Memory B cell (primary cell): ENCODE results near the gene MAB21L2.
"Not testable (repeated sequence)": the region's sequence is repeated elsewhere in the genome, so short reads cannot be mapped to it uniquely, and the experiment has no call there.

Experiments used
- ATAC-seq: fragments of 150-1000 bp; cut with Tn5 transposase; 2 replicates; pipeline ENCODE4 v1.10.0; 2021; ENCODE audit warnings: low read depth, mild to moderate bottlenecking, moderate library complexity
- DNase-seq, 2 donors: peaks; one replicate each; pipeline ENCODE4 v3.0.0; 2022; ENCODE audit warnings: low spot score in 2 of 2
- H3K27ac Mint-ChIP-seq: one replicate; pipeline ENCODE4 v1.8.0; 2022; ENCODE audit warnings: mild to moderate bottlenecking, moderate library complexity, mixed read lengths
- H3K27me3 Mint-ChIP-seq: one replicate; pipeline ENCODE4 v1.8.0; 2022; ENCODE audit warnings: mixed read lengths
- H3K36me3 Mint-ChIP-seq: one replicate; pipeline ENCODE4 v1.8.0; 2022; ENCODE audit warnings: mild to moderate bottlenecking, mixed read lengths
- H3K4me1 Mint-ChIP-seq: one replicate; pipeline ENCODE4 v1.8.0; 2022; ENCODE audit warnings: mixed read lengths
- H3K4me3 Mint-ChIP-seq: one replicate; pipeline ENCODE4 v1.8.0; 2022; ENCODE audit warnings: mild to moderate bottlenecking, moderate library complexity, mixed read lengths
- H3K9me3 Mint-ChIP-seq: one replicate; pipeline ENCODE4 v1.8.0; 2022; ENCODE audit warnings: mixed read lengths

MAB21L2 gene

DNA sequence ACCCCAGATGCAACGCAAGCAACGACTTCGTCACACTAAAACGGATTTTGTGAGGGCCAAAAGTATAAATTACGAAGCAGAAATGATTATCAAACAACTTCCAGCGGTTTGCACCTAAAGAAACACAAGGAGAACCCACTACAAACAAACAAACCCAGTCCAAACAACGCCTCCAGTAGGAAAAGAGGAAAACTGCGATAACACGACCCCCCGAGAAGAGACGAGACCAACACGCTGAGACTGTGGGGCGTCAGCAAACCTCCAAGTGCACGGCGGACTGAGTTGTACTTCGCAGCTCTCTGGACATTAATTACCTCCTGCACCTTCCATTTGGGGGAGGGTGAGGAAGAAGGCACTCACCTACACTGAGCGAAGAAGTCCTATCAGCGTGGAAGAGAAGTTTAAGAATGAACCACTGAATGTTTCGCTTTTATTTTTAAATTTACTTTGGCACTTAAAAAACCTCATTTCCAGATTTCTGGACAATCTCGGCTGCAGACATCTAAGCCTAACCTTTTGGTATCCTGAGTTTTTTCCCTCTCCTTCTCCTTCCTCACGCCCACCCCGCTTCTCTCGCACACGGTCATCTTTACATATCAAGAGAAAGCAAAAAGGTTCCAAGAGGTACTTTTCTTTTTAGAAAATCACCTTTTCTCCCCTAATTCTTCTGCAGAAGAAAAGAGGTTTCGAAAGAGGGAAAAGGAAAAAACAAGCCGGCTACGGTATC is at the start of gene MAB21L2:
Gene MAB21L2, plus strand, starts transcription at position 6 of the 727 bp plus-strand sequence. CDS start 879 bp downstream, outside the sequence.
- Mint-ChIP-seq H3K27me3 (no peaks in the 10 kb centered on the region), H3K4me3 (no peak within 1 kb of the TSS), H3K4me1 (no peaks in the 10 kb centered on the region), H3K36me3 (peaks cover 40% of the 10 kb centered on the region), H3K27ac (no peak within 1 kb of the TSS), H3K9me3 (peaks cover 2% of the 10 kb centered on the region)
- DNase-seq (no peak), ATAC-seq (no peak)

DNA sequence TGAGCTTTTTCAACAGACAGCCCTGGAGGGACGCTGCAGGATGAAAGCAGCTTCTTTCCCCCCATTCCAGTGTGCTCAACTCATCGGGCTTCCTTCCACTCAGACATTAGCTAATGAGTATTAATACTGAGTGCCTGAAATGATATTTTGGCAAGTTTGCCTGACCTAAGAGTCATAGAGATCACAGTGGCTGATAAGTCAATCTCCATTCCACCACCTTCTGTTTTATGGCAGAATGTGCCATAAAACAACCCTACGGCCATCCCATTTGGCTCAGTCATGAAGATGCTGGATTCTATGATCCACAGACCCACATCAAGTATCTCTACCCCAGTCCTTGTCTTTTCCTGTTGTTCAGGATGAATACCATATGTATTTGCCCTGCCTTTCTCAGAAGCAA is 48.3 kb upstream of the MAB21L2 start:
- Mint-ChIP-seq H3K27me3 (no peaks in the 10 kb centered on the region), H3K4me3 (no peak overlapping the region), H3K9me3 (peaks cover 2% of the 10 kb centered on the region), H3K36me3 (peaks cover 14% of the 10 kb centered on the region), H3K27ac (no peak overlapping the region), H3K4me1 (peaks cover 3% of the 10 kb centered on the region)
- DNase-seq (no peak), ATAC-seq (no peak)

DNA sequence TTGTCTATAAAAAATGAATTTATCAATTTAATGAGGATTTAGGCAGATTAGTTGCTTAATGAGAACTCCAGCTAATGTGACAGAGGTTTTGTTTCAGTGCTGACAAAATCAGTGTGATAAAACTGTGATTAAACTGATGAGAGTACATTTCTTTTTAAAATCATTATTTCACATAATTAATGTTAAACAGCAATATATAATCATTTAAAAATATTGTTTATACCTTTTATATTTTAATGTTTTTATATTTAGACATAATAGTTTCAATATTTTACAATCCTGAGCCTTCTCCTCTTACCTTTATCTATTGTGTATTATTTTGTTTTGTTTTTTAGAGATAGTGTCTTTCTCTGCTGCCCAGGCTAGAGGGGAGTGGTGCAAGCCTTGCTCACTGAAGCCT is 47.1 kb upstream of the MAB21L2 start:
- H3K36me3 Mint-ChIP-seq = peaks cover 13% of the 10 kb centered on the region
- no peak overlapping the region for H3K27ac Mint-ChIP-seq
- H3K4me1 Mint-ChIP-seq = peaks cover 3% of the 10 kb centered on the region
- no peaks in the 10 kb centered on the region for H3K27me3 Mint-ChIP-seq
- no peak overlapping the region for H3K4me3 Mint-ChIP-seq
- H3K9me3 Mint-ChIP-seq = peaks cover 2% of the 10 kb centered on the region
- DNase-seq (no peak), ATAC-seq (no peak)

DNA sequence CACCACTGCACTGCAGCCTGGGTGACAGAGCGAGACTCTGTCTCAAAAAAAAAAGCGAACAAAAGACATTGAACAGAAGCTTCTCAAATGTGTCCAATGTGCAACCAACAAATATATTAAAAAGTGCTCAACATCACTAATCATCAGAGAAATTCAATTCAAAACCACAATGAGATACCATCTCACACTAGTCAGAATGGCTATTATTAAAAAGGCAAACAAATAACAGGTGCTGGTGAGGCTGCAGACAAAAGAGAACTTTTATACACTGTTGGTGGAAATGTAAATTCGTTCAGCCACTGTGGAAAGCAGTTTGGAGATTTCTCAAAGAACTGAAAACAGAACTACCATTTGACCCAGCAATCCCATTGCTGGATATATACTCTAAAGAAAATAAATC is 44.0 kb upstream of the MAB21L2 start:
- not testable (repeated sequence) for H3K36me3 Mint-ChIP-seq, H3K27me3 Mint-ChIP-seq, DNase-seq, H3K4me1 Mint-ChIP-seq, H3K9me3 Mint-ChIP-seq, H3K4me3 Mint-ChIP-seq, H3K27ac Mint-ChIP-seq, ATAC-seq

DNA sequence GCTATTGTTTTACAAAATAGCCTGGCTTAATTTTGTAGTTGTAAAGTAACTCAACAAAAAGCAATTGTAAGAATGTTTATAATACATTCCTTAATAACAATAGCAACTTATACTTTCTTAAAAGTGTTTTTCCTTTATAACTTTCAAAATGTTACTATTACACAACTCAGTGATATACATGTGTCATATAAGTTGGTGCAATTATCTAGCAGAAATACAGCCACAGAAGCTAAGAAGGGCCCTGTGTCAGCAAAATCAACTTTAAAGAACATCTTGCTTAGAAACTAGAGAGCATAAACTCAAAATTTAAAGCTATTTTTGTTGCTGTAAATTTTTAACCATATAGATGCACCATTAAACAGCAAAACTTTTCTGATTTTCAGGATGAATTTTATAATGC is 41.4 kb upstream of the MAB21L2 start:
- Mint-ChIP-seq H3K36me3 (peaks cover 6% of the 10 kb centered on the region), H3K27ac (no peak overlapping the region), H3K4me1 (peaks cover 3% of the 10 kb centered on the region), H3K9me3 (peaks cover 2% of the 10 kb centered on the region), H3K4me3 (no peak overlapping the region), H3K27me3 (no peaks in the 10 kb centered on the region)
- DNase-seq (no peak), ATAC-seq (no peak)

DNA sequence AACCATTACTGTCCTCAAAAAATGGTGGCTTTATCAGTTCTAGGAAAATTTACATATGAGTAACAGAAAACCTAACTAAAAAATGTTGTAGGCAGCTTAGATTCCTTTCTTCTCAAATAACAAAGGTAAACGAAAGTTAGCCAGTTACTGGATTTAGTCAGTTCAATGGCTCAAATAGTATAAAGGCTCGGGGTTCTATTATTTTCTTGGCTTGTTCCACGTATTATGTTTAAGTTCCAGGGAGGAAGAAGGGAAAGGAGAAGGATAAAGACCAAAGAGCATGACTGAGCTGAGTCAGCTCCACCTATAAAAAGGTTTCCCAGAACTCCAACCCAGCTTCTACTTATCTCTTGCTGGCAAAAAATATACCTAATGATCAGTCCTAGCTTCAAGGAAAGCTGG is 41.0 kb upstream of the MAB21L2 start:
- Mint-ChIP-seq H3K36me3 (peaks cover 6% of the 10 kb centered on the region), H3K27ac (no peak overlapping the region), H3K4me3 (no peak overlapping the region), H3K27me3 (no peaks in the 10 kb centered on the region), H3K4me1 (peaks cover 3% of the 10 kb centered on the region), H3K9me3 (peaks cover 2% of the 10 kb centered on the region)
- DNase-seq = no peak
- no peak for ATAC-seq

DNA sequence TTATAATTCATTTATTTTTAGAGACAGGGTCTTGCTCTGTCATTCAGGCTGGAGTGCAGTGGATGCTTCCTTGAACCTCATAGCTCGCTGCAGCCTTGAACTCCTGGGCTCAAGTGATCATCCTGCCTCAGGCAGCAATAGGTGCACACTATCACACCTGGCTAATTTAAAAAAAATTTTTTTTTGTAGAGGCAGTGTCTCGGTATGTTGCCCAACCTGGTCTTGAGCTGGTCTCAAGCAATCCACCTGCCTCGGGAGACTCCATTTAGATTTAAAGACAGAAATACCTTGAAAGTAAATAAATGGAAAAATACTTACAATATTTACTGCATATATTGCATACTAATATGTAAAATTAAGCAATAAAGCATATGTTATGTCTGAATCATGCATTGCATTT is 40.3 kb upstream of the MAB21L2 start:
- no peak for DNase-seq
- H3K4me3 Mint-ChIP-seq = no peak overlapping the region
- no peak overlapping the region for H3K27ac Mint-ChIP-seq
- H3K9me3 Mint-ChIP-seq = peaks cover 2% of the 10 kb centered on the region
- no peaks in the 10 kb centered on the region for H3K27me3 Mint-ChIP-seq
- peaks cover 3% of the 10 kb centered on the region for H3K4me1 Mint-ChIP-seq
- H3K36me3 Mint-ChIP-seq = peaks cover 6% of the 10 kb centered on the region
- no peak for ATAC-seq

DNA sequence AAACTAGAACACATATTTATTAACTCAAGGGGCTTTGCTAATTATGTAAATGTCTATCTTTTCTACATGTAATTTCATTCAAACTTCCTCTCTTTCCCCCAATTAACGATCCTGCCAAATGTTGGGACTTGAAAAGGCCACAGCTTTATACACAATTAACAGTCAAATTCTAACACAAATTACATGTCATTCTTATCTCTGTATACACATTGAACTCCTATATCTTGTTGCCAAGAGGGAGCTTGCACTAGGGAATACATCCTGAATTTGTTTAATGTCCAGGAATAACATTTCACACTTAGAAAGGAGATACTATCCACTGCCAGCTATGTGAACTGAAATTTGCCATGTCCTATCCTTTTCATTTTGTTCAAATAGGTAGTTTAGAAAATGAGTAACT is 38.9 kb upstream of the MAB21L2 start:
- ATAC-seq (no peak), DNase-seq (no peak)
- peaks cover 8% of the 10 kb centered on the region for H3K36me3 Mint-ChIP-seq
- H3K4me1 Mint-ChIP-seq = peaks cover 3% of the 10 kb centered on the region
- peaks cover 2% of the 10 kb centered on the region for H3K9me3 Mint-ChIP-seq
- H3K4me3 Mint-ChIP-seq = no peak overlapping the region
- H3K27ac Mint-ChIP-seq = no peak overlapping the region
- H3K27me3 Mint-ChIP-seq = no peaks in the 10 kb centered on the region

DNA sequence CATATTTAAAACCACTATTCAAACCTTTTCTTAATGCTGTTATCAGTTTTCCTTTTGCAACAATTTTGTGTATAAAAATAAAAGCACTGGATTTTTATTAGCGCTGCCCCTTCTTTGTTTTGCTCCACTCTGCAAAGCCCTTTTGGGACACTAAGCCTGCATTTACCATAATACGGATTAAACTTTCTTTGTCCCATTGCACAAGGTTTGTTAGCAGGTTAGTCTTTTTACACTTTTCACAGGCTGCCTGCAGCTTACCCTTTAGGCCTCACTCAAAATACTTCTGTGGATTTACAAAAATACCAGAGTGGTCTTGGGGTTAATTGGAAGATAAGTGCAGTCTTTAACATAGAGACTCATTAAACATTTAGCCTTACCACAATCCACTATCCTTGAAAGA is 35.7 kb upstream of the MAB21L2 start:
- H3K27me3 Mint-ChIP-seq = no peaks in the 10 kb centered on the region
- ATAC-seq (no peak), DNase-seq (no peak)
- no peaks in the 10 kb centered on the region for H3K9me3 Mint-ChIP-seq
- H3K36me3 Mint-ChIP-seq = peaks cover 4% of the 10 kb centered on the region
- no peak overlapping the region for H3K4me3 Mint-ChIP-seq
- H3K27ac Mint-ChIP-seq = no peak overlapping the region
- H3K4me1 Mint-ChIP-seq = no peaks in the 10 kb centered on the region

DNA sequence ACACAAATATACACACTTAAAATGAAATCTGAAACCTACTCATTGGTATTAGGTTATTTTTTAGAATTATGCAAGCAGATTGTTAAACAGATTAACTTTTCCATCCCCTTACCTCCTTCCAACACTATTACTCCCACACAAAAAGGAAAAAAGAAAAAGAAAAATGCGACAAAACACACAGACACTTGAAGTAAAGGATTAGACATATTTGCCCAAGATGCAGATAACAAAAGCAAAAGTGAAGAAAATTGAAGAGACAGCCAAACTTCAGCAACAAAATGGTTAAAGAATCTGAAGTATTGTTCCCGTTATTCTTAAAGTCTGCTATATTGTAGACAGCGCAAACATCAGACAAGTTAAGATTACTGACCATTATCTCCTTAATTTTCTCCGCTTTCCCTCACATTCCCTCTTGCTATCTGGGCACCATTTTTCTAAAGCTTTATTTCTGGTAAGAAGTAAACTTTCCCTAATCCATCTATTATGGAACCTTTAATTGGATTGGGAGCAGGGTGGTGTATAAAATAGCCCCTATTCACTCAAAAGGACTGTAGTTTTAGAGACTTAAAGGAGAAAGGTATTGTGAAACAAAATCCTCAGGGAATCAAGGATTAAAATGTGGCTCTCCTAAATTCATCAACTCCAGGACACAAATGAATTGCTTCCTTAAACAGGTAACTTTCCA is 34.7 kb upstream of the MAB21L2 start:
- H3K4me3 Mint-ChIP-seq = no peak overlapping the region
- no peaks in the 10 kb centered on the region for H3K4me1 Mint-ChIP-seq
- H3K9me3 Mint-ChIP-seq = no peaks in the 10 kb centered on the region
- H3K27me3 Mint-ChIP-seq = no peaks in the 10 kb centered on the region
- H3K27ac Mint-ChIP-seq = no peak overlapping the region
- peaks cover 6% of the 10 kb centered on the region for H3K36me3 Mint-ChIP-seq
- ATAC-seq (no peak), DNase-seq (no peak)

DNA sequence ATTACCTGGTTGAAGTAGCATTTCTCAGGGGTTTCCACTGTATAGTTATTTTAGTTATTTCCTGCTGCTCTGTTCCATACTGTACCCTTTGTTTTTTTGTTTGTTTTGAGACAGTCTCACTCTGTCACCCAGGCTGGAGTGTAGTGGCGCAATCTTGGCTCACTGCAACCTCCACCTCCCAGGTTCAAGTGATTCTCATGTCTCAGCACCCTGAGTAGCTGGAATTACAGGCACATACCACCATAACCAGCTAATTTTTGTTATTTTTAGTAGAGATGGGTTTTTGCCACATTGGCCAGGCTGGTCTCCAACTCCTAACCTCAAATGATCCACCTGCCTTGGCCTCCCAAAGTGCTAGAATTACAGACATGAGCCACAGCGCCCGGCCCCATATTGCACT is 24.1 kb upstream of the MAB21L2 start:
- not testable (repeated sequence) for ATAC-seq, H3K9me3 Mint-ChIP-seq, H3K27ac Mint-ChIP-seq, H3K27me3 Mint-ChIP-seq, H3K4me3 Mint-ChIP-seq, H3K4me1 Mint-ChIP-seq, DNase-seq
- peaks cover 20% of the 10 kb centered on the region for H3K36me3 Mint-ChIP-seq

DNA sequence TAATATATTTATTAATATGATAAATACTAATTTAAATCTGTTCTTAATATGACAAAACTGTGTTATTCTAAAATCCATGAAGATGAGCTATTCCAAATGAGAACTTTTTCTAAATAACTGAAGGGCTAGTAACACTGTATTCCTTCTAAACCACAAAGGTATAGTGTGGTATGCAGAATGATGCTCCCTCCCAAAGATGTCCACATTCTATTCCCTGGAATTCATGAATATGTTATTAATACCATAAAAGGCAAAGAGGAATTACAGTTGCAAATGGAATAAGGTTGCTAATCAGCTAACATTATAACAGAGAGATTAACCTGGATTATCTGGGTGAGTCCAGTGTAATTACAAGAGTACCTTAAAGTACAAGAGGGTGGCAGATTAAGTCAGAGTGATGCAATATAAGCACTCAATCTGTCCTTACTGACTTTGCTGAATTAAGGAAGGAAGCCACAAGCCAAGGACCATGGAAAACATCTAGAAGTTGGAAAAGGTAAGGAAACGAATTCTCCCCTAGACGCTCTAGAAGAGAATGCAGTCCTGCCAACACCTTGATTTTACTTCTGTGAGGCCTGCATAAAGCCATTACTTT is 20.7 kb upstream of the MAB21L2 start:
- Mint-ChIP-seq H3K4me3 (no peak overlapping the region), H3K27ac (no peak overlapping the region), H3K36me3 (peaks cover 21% of the 10 kb centered on the region), H3K4me1 (peaks cover 5% of the 10 kb centered on the region), H3K27me3 (no peaks in the 10 kb centered on the region), H3K9me3 (peaks cover 3% of the 10 kb centered on the region)
- DNase-seq (no peak), ATAC-seq (no peak)

DNA sequence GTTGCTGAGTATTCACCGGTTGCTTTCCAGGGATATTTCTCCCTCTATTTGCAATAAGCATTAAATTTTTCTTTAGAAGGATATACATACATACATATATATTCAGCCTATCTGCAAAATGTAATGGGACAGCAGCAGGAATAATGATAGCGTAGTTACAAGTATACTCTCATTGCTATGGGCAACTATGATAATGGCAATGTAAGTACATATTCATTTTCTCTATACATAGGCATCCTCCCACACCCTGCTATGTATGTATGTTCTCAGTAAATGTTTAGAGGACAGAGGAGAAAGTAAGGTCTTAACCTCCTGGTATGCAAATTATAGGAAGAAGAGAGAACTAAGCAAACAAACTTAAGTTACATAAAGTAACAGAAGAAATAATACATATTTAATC is 19.7 kb upstream of the MAB21L2 start:
- H3K36me3 Mint-ChIP-seq = peaks cover 22% of the 10 kb centered on the region
- H3K27me3 Mint-ChIP-seq = no peaks in the 10 kb centered on the region
- H3K9me3 Mint-ChIP-seq = peaks cover 3% of the 10 kb centered on the region
- DNase-seq = no peak
- H3K4me3 Mint-ChIP-seq = no peak overlapping the region
- ATAC-seq = no peak
- H3K4me1 Mint-ChIP-seq = peaks cover 5% of the 10 kb centered on the region
- H3K27ac Mint-ChIP-seq = no peak overlapping the region

DNA sequence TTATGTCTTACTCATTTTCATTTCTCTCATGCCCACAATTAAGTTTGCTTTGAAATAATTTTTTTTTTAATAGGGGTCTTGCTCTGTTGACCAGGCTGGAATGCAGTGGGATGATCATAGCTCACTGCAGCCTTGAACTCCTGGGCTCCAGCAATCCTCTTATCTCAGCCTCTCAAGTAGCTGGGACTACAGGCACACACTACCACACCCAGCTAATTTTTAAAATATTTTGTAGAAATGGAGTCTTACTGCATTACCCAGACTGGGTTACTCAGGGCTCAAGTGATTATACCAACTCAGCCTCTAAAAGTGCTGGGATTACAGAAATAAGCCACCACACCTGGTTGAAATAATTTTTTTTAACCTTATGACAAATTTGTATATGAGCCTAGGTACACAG is 19.2 kb upstream of the MAB21L2 start:
- DNase-seq (no peak), ATAC-seq (no peak)
- Mint-ChIP-seq H3K4me3 (no peak overlapping the region), H3K9me3 (peaks cover 3% of the 10 kb centered on the region), H3K36me3 (peaks cover 24% of the 10 kb centered on the region), H3K27me3 (no peaks in the 10 kb centered on the region), H3K27ac (no peak overlapping the region), H3K4me1 (peaks cover 5% of the 10 kb centered on the region)
